Esophagus squamous epithelium (tissue), 4 donors: ENCODE results near the gene TP63.

ENCODE experiments used
- CTCF ChIP-seq, 6 experiments: fragments of 450-650 bp in 4 of 6; fragments of 200-600 bp in 2 of 6; sonication (generic) in 2 of 6; IDR thresholded peaks; one replicate each; pipeline ENCODE4 v1.5.1; 2016 to 2019; ENCODE audit warnings: antibody characterized with exemption in 6 of 6, mild to moderate bottlenecking in 4 of 6, moderate library complexity in 4 of 6
- POLR2A ChIP-seq, 4 donors: fragments of 450-650 bp; IDR thresholded peaks; one replicate each; pipeline ENCODE4 v1.6.1; 2017; ENCODE audit warnings: antibody characterized with exemption in 4 of 4, mild to moderate bottlenecking in 4 of 4, moderate library complexity in 3 of 4

GRCh38 chr3:189853906-189854305 lies 222.7 kb downstream of the TP63 start:
- TF ChIP-seq CTCF (IDR thresholded peaks at IDR 0.05) (no peak), POLR2A (IDR thresholded peaks at IDR 0.05) (no peak)
